Activated CD4-positive, CD25-positive, alpha-beta regulatory T cell treated with anti-CD3 and anti-CD28 coated beads, Interleukin-2, amount 50 U/mL, for 24 hours (primary cell): ENCODE measurements around the gene NTF4.
"Not testable (repeated sequence)": the region's sequence is repeated elsewhere in the genome, so short reads cannot be mapped to it uniquely, and the experiment has no call there.

Experiments
- ATAC-seq, 2 donors: fragments of 150-1000 bp; cut with Tn5 transposase; one replicate each; pipeline ENCODE4 v1.10.0; 2021; ENCODE audit warnings: mild to moderate bottlenecking in 1 of 2, moderate library complexity in 1 of 2

The NTF4 gene

DNA sequence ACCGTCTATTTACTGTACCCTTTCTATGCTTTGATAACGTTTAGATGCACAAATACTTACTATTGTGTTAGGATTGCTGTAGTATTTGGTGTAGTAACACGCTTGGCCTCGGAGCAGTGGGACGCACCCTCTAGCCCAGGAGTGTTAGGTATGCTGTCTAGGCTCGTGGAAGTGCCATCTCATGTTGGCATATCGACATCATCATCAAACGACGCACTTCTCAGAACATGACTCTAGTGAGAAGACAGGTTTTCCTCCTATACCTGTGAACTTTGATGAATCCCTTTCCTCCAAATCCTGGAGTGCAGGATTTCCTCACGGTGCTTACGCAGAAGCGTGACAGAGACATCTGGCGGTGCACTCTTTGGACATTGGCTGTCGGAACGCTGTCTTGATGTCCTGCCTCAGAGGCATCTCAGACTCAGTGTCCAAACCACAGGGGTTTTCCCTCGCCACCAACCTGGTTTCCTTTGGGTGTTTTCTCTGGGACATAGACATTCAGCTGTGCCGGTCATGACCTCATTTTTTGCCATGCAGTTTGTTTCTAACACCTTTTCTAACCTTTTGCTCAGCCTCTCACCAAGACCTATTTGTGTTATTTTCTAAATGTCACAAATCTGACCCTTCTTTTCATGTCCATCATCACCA, 26.9 kb upstream of the NTF4 start:
- no peak for ATAC-seq

- no peak for ATAC-seq
These were observed 21.7 kb upstream of the NTF4 start for GRCh38 chr19:49086296-49086695.

DNA sequence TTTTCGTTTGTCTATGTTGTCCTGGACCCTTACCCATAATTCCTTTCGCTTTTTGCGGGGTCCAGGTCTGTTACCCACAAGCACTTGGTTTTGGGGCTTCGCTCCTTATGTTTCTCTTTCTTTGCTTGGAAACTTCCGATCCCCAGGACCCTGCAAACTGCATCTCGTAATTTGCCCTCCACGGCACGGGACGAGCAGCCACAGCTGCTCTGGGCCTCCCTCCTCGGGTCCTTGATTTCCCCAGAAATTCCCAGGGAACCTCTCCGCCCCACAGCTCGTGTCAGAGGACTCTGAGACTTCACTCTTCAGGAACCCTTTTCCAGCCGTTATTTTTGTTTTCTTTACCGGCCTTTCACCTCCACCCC, 21.2 kb upstream of the NTF4 start:
- no peak for ATAC-seq

- ATAC-seq, result peak; percentile 94
These were observed 20.6 kb upstream of the NTF4 start, which contains the start of gene SNRNP70 for GRCh38 chr19:49085020-49085867. SNRNP70 (plus strand) TSS chr19:49085451; CDS start chr19:49086415, 964 bp downstream.

GRCh38 chr19:49084206-49085019, 19.8 kb upstream of the NTF4 start:
- ATAC-seq, result no peak

- ATAC-seq, result no peak
These were observed 16.7 kb upstream of the NTF4 start for GRCh38 chr19:49081273-49081672.

- ATAC-seq, result no peak
These were observed 15.8 kb upstream of the NTF4 start for GRCh38 chr19:49080392-49080791.

DNA sequence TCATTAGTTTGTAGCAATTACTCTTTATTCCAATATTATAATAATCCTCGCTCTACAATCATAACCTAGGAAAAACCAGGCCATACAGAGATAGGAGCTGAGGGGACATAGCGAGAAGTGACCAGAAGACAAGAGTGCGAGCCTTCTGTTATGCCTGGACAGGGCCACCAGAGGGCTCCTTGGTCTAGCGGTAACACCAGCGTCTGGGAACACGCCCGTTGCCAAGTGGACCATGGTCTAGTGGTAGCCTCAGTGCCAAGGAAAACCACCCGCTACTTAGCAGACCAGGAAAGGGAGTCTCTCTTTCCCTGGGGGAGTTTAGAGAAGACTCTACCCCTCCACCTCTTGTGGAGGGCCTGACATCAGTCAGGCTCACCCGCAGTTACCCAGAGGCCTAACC, 10.3 kb upstream of the NTF4 start:
- ATAC-seq, result not testable (repeated sequence)

GRCh38 chr19:49073514-49074378, 9.1 kb upstream of the NTF4 start:
- ATAC-seq, result no peak

GRCh38 chr19:49071860-49072547, 7.4 kb upstream of the NTF4 start:
- ATAC-seq, result peak in 1 of 2 donors; percentile 13

- ATAC-seq, result no peak
These were observed 5.8 kb upstream of the NTF4 start for GRCh38 chr19:49070416-49070815.

DNA sequence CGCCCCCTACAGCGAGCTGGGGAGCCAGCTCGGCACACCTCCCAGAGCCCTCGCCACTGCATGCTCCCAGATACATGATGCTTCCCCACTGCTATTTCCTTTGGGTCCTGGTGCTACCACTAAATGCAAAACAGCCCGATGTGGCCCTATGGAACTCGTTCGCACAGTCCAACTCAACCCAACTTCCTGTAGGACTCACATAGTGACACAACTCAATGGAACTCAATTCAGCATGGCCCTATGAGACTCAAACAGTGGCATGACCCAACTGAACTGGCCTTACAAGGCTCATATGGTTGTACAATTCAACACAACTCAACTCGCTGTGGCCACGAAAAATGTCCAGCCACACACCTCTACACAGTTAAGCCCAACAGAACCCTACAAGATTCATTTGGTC, 4.4 kb upstream of the NTF4 start:
- ATAC-seq, result no peak

DNA sequence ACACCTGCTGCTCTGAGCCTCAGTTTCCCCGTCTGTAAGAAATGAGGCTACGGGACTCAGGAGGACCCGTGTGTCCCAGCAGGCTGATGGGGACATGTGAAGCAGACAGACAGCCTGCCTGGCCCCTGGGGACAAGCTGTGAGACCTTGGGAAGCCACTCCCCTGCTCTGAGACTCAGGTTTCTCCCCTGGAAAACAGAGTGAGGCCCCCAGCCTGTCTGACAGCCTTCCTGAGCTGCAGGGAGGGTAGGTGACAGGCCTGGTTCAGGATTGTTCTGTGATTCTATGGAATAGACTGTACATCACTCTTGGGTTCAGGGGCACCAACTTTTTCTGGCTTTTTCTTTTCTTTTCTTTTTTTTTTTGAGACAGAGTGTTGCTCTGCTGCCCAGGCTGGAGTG, 2.9 kb upstream of the NTF4 start:
- no peak for ATAC-seq

GRCh38 chr19:49065905-49066512, 1.4 kb upstream of the NTF4 start:
- no peak for ATAC-seq

DNA sequence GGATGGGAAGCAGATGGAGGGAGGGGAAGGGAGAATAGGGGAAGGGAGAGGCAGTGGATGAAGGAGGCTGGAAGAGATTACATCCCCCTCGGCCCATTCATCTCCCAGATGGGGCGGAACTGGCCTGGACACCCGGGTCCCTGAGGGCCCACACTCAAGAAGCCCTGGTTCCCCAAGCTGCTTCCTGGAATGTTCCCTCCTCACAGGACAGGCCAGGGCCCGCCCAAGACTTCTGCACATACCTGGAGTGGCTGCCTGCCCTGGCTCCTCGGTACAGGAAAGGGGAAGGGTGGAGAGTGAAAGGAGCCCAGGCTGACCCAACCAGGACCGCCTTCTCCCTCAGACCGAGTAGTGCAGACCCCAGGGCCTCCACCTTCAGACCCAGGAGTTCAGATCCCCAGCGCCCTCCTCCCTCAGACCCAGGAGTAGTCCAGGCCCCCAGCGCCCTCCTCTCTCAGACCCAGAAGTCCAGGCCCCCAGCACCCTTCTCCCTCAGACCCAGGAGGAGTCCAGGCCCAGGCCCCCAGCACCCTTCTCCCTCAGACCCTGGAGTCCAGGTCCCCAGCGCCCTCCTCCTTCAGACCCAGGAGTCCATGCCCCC, 489 bp downstream of the NTF4 start:
- no peak for ATAC-seq

GRCh38 chr19:49061445-49061844, 3.2 kb downstream of the NTF4 start:
- no peak for ATAC-seq

DNA sequence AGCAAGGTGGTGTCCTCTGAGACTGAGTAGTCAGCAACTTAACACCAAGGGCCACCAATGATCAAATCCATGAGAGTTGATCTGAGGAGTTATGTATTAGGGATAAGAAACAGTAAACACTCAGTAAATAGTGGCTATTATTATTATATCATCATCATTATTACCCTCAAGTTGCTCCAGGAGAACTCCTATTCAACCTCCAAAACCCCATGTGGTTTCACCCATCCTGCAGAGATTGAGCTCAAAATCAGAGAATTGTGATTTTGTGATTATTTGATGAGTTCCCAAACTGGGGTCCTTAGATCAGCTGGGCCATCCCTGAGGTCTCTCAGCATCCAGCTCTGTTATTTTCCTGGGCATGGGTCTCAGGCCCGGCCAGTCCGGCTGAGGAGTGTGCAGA, 3.6 kb downstream of the NTF4 start:
- no peak for ATAC-seq

- ATAC-seq, result no peak
These were observed 5.6 kb downstream of the NTF4 start for GRCh38 chr19:49059053-49059452.

DNA sequence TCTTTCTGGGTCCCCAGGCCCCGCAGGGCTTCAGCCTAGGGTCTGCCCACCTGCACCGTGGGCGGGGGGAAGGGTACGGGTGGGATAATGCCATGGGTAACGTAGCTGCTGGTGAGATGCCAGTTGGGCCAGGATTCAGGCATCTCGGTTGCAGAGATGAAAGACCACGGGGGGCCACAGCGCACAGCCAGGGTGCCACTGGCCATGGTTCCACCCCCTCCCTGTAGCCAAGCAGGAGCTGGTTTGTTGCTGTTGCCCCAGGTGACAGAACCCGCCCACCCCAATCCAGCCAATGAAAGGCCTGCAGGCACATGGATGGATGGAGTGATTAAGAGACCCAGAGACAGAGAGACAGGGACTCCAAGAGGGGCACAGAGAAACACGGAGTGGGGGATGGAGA, 6.1 kb downstream of the NTF4 start:
- no peak for ATAC-seq

- ATAC-seq, result peak; percentile 15 to 18
These were observed 6.9 kb downstream of the NTF4 start, which contains the start of gene CGB7 for GRCh38 chr19:49057636-49058234. CGB7 (minus strand) TSS chr19:49057749; CDS start chr19:49055375, 2,374 bp downstream.
